Activated naive CD8-positive, alpha-beta T cell treated with anti-CD3 and anti-CD28 coated beads for 36 hours (primary cell): ENCODE measurements around the gene TIAM1. TPM values are rescaled to one million over a fixed set of nuclear protein-coding genes. Genes with fewer than 3 reads are reported as not detected.
A peak's percentile ranks its signal among the peaks of the same experiment; 100 is the strongest.

ENCODE experiments used
- DNase-seq: peaks from one replicate; pipeline ENCODE4 v3.0.0; 2021
- H3K27ac Mint-ChIP-seq: one replicate; pipeline ENCODE4 v1.8.0; 2022; ENCODE audit warnings: mild to moderate bottlenecking, moderate library complexity, mixed read lengths
- H3K27me3 Mint-ChIP-seq: one replicate; pipeline ENCODE4 v1.8.0; 2022; ENCODE audit warnings: mild to moderate bottlenecking, mixed read lengths
- H3K36me3 Mint-ChIP-seq: one replicate; pipeline ENCODE4 v1.8.0; 2021; ENCODE audit warnings: mild to moderate bottlenecking, mixed read lengths
- H3K4me1 Mint-ChIP-seq: one replicate; pipeline ENCODE4 v1.8.0; 2021; ENCODE audit warnings: mixed read lengths
- H3K4me3 Mint-ChIP-seq: one replicate; pipeline ENCODE4 v1.8.0; 2022; ENCODE audit warnings: mild to moderate bottlenecking, moderate library complexity, mixed read lengths
- H3K9me3 Mint-ChIP-seq: one replicate; pipeline ENCODE4 v1.8.0; 2022; ENCODE audit warnings: mixed read lengths
- total RNA-seq, 2 experiments: library from RNA; stranded (reverse); gene quantifications; one replicate each; pipeline ENCODE4 v1.2.3, GENCODE V29; 2021

Gene TIAM1
- total RNA-seq, 2 experiments from 2014 or later = 28.2 to 29.3 TPM

GRCh38 chr21:31103571-31104265 is 240.3 kb downstream of the TIAM1 start:
- H3K27ac Mint-ChIP-seq = no peak overlapping the region
- H3K4me3 Mint-ChIP-seq = no peak overlapping the region
- H3K36me3 Mint-ChIP-seq = peaks cover 9% of the 10 kb centered on the region
- no peaks in the 10 kb centered on the region for H3K27me3 Mint-ChIP-seq
- DNase-seq = no peak
- peaks cover 7% of the 10 kb centered on the region for H3K9me3 Mint-ChIP-seq
- peaks cover 8% of the 10 kb centered on the region for H3K4me1 Mint-ChIP-seq

- H3K36me3 Mint-ChIP-seq = peaks cover 9% of the 10 kb centered on the region
- H3K27me3 Mint-ChIP-seq = no peaks in the 10 kb centered on the region
- H3K4me1 Mint-ChIP-seq = peaks cover 11% of the 10 kb centered on the region
- H3K9me3 Mint-ChIP-seq = peaks cover 7% of the 10 kb centered on the region
- no peak overlapping the region for H3K27ac Mint-ChIP-seq
- no peak for DNase-seq
- no peak overlapping the region for H3K4me3 Mint-ChIP-seq
These were observed 240.9 kb downstream of the TIAM1 start for GRCh38 chr21:31103163-31103562.

- H3K4me3 Mint-ChIP-seq = no peak overlapping the region
- peaks cover 4% of the 10 kb centered on the region for H3K9me3 Mint-ChIP-seq
- H3K4me1 Mint-ChIP-seq = peaks cover 11% of the 10 kb centered on the region
- H3K27ac Mint-ChIP-seq = no peak overlapping the region
- H3K27me3 Mint-ChIP-seq = no peaks in the 10 kb centered on the region
- H3K36me3 Mint-ChIP-seq = peaks cover 3% of the 10 kb centered on the region
- DNase-seq = no peak
These were observed 244.9 kb downstream of the TIAM1 start for GRCh38 chr21:31099122-31099521.

GRCh38 chr21:31098576-31099005 is 245.5 kb downstream of the TIAM1 start:
- Mint-ChIP-seq H3K27me3 (no peaks in the 10 kb centered on the region), H3K4me3 (no peak overlapping the region), H3K9me3 (peaks cover 4% of the 10 kb centered on the region), H3K36me3 (peaks cover 3% of the 10 kb centered on the region), H3K4me1 (peaks cover 11% of the 10 kb centered on the region), H3K27ac (no peak overlapping the region)
- peak; percentile 67 for DNase-seq

GRCh38 chr21:31092832-31093625 is 251.0 kb downstream of the TIAM1 start:
- no peak for DNase-seq
- Mint-ChIP-seq H3K36me3 (peaks cover 4% of the 10 kb centered on the region), H3K27ac (no peak overlapping the region), H3K4me3 (no peak overlapping the region), H3K4me1 (no peaks in the 10 kb centered on the region), H3K27me3 (peaks cover 1% of the 10 kb centered on the region), H3K9me3 (peaks cover 5% of the 10 kb centered on the region)

- Mint-ChIP-seq H3K27ac (no peak overlapping the region), H3K4me3 (no peak overlapping the region), H3K27me3 (peaks cover 4% of the 10 kb centered on the region), H3K9me3 (peaks cover 6% of the 10 kb centered on the region), H3K4me1 (peaks cover 1% of the 10 kb centered on the region), H3K36me3 (peaks cover 5% of the 10 kb centered on the region)
- no peak for DNase-seq
These were observed 253.7 kb downstream of the TIAM1 start for GRCh38 chr21:31090376-31090775.

- peaks cover 6% of the 10 kb centered on the region for H3K27me3 Mint-ChIP-seq
- no peak for DNase-seq
- H3K4me1 Mint-ChIP-seq = peaks cover 1% of the 10 kb centered on the region
- H3K9me3 Mint-ChIP-seq = peaks cover 2% of the 10 kb centered on the region
- peaks cover 2% of the 10 kb centered on the region for H3K36me3 Mint-ChIP-seq
- no peak overlapping the region for H3K4me3 Mint-ChIP-seq
- no peak overlapping the region for H3K27ac Mint-ChIP-seq
These were observed 255.6 kb downstream of the TIAM1 start for GRCh38 chr21:31088474-31088751.

GRCh38 chr21:31087639-31088473 is 256.2 kb downstream of the TIAM1 start:
- Mint-ChIP-seq H3K4me3 (peak overlapping the region; percentile 30), H3K27me3 (peaks cover 6% of the 10 kb centered on the region), H3K27ac (no peak overlapping the region), H3K36me3 (peaks cover 2% of the 10 kb centered on the region), H3K4me1 (peaks cover 1% of the 10 kb centered on the region), H3K9me3 (peaks cover 2% of the 10 kb centered on the region)
- no peak for DNase-seq

- H3K36me3 Mint-ChIP-seq = peaks cover 2% of the 10 kb centered on the region
- no peak overlapping the region for H3K4me3 Mint-ChIP-seq
- H3K9me3 Mint-ChIP-seq = peaks cover 2% of the 10 kb centered on the region
- no peak for DNase-seq
- H3K4me1 Mint-ChIP-seq = peaks cover 1% of the 10 kb centered on the region
- H3K27ac Mint-ChIP-seq = no peak overlapping the region
- H3K27me3 Mint-ChIP-seq = peaks cover 6% of the 10 kb centered on the region
These were observed 259.4 kb downstream of the TIAM1 start for GRCh38 chr21:31084689-31085088.

GRCh38 chr21:31078796-31079195 is 265.3 kb downstream of the TIAM1 start:
- no peaks in the 10 kb centered on the region for H3K9me3 Mint-ChIP-seq
- peaks cover 5% of the 10 kb centered on the region for H3K4me1 Mint-ChIP-seq
- no peaks in the 10 kb centered on the region for H3K36me3 Mint-ChIP-seq
- H3K27me3 Mint-ChIP-seq = peaks cover 4% of the 10 kb centered on the region
- no peak overlapping the region for H3K27ac Mint-ChIP-seq
- no peak for DNase-seq
- H3K4me3 Mint-ChIP-seq = no peak overlapping the region

- Mint-ChIP-seq H3K36me3 (no peaks in the 10 kb centered on the region), H3K4me3 (no peak overlapping the region)
These were observed 265.8 kb downstream of the TIAM1 start for GRCh38 chr21:31078216-31078615.

GRCh38 chr21:31075848-31076247 is 268.2 kb downstream of the TIAM1 start:
- peaks cover 4% of the 10 kb centered on the region for H3K27me3 Mint-ChIP-seq
- no peak for DNase-seq
- H3K27ac Mint-ChIP-seq = no peak overlapping the region
- no peaks in the 10 kb centered on the region for H3K36me3 Mint-ChIP-seq
- peaks cover 5% of the 10 kb centered on the region for H3K4me1 Mint-ChIP-seq
- H3K4me3 Mint-ChIP-seq = no peak overlapping the region
- H3K9me3 Mint-ChIP-seq = no peaks in the 10 kb centered on the region

More at GRCh38 chr21:31078216-31078615, 265.8 kb downstream of the TIAM1 start:
- no peak for DNase-seq
- no peak overlapping the region for H3K27ac Mint-ChIP-seq
- peaks cover 4% of the 10 kb centered on the region for H3K27me3 Mint-ChIP-seq
- H3K9me3 Mint-ChIP-seq = no peaks in the 10 kb centered on the region
- peaks cover 5% of the 10 kb centered on the region for H3K4me1 Mint-ChIP-seq

GRCh38 chr21:31072533-31072932 is 271.5 kb downstream of the TIAM1 start:
- H3K27me3 Mint-ChIP-seq = peaks cover 12% of the 10 kb centered on the region
- H3K9me3 Mint-ChIP-seq = no peaks in the 10 kb centered on the region
- no peak overlapping the region for H3K4me3 Mint-ChIP-seq
- no peak overlapping the region for H3K27ac Mint-ChIP-seq
- DNase-seq = no peak
- no peaks in the 10 kb centered on the region for H3K36me3 Mint-ChIP-seq
- H3K4me1 Mint-ChIP-seq = no peaks in the 10 kb centered on the region
